Mesothelial cell of epicardium (in vitro differentiated cells): Measurements from ENCODE around the gene CDH4. TPM values are rescaled to one million over a fixed set of nuclear protein-coding genes. Genes with fewer than 3 reads are reported as not detected.

ENCODE experiments used
- DNase-seq, 2 experiments: peaks; one replicate each; pipeline ENCODE4 v3.0.0; 2021; ENCODE audit warnings: low spot score in 2 of 2; ENCODE audit not compliant: unreplicated experiment in 2 of 2
- H3K27ac Mint-ChIP-seq: 2 replicates; pipeline ENCODE4 v1.8.0; 2021; ENCODE audit warnings: mixed read lengths
- H3K27me3 Mint-ChIP-seq: 2 replicates; pipeline ENCODE4 v1.8.0; 2021; ENCODE audit warnings: low read depth, mixed read lengths
- H3K36me3 Mint-ChIP-seq: 2 replicates; pipeline ENCODE4 v1.8.0; 2021; ENCODE audit warnings: mixed read lengths
- H3K4me1 Mint-ChIP-seq: 2 replicates; pipeline ENCODE4 v1.8.0; 2021; ENCODE audit warnings: mixed read lengths
- H3K4me3 Mint-ChIP-seq: 2 replicates; pipeline ENCODE4 v1.8.0; 2021; ENCODE audit warnings: mild to moderate bottlenecking, moderate library complexity, mixed read lengths
- H3K9me3 Mint-ChIP-seq: 2 replicates; pipeline ENCODE4 v1.8.0; 2021; ENCODE audit warnings: mixed read lengths
- CTCF ChIP-seq: fragments of 200-600 bp; sonication (generic); IDR thresholded peaks from one replicate; pipeline ENCODE4 v1.5.0; 2021; ENCODE audit warnings: antibody characterized with exemption; ENCODE audit not compliant: unreplicated experiment
- total RNA-seq: library from RNA; stranded (reverse); gene quantifications from 3 replicates; pipeline ENCODE4 v1.2.1, GENCODE V29; 2021

Gene CDH4
- total RNA-seq, 1 donor from 2014 or later, result 1.1 TPM

GRCh38 chr20:61514396-61514795, 262.3 kb downstream of the CDH4 start:
- Mint-ChIP-seq H3K4me1 (peaks cover 8% of the 10 kb centered on the region), H3K36me3 (no peaks in the 10 kb centered on the region), H3K27ac (no peak overlapping the region), H3K9me3 (no peaks in the 10 kb centered on the region), H3K27me3 (peaks cover 3% of the 10 kb centered on the region), H3K4me3 (no peak overlapping the region)
- DNase-seq, result no peak
- no peak for TF ChIP-seq CTCF

- H3K27me3 Mint-ChIP-seq, result peaks cover 3% of the 10 kb centered on the region
- H3K4me1 Mint-ChIP-seq, result peaks cover 8% of the 10 kb centered on the region
- no peaks in the 10 kb centered on the region for H3K36me3 Mint-ChIP-seq
- H3K27ac Mint-ChIP-seq, result no peak overlapping the region
- no peak overlapping the region for H3K4me3 Mint-ChIP-seq
- DNase-seq, result no peak
- no peak for TF ChIP-seq CTCF
- no peaks in the 10 kb centered on the region for H3K9me3 Mint-ChIP-seq
Observed at GRCh38 chr20:61514805-61515505, 262.9 kb downstream of the CDH4 start.

DNA sequence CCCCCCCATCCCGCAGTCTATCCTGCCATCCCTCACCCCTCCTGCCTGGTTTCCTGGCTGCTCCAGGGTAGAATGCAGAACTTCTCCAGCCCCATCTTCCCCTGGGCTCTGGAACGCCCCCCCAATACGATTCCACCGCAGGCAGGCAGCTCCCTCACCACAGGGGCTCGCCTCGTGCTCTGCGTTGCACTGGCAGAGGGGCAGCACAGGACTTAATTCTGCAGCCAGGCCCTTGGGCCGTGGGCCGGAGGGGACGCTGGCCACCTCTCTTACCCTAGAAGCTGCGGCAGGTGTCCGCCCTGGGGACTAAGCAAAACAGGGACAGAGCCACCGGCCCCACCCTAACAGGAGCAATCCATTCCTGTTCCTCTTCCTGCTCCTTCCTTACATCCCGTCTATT, 263.9 kb downstream of the CDH4 start:
- Mint-ChIP-seq H3K36me3 (no peaks in the 10 kb centered on the region), H3K4me3 (no peak overlapping the region), H3K9me3 (no peaks in the 10 kb centered on the region), H3K27me3 (peaks cover 2% of the 10 kb centered on the region), H3K4me1 (peaks cover 8% of the 10 kb centered on the region), H3K27ac (no peak overlapping the region)
- TF ChIP-seq CTCF, result no peak
- no peak for DNase-seq

- Mint-ChIP-seq H3K27me3 (peaks cover 2% of the 10 kb centered on the region), H3K9me3 (no peaks in the 10 kb centered on the region), H3K36me3 (no peaks in the 10 kb centered on the region), H3K27ac (no peak overlapping the region), H3K4me1 (peaks cover 8% of the 10 kb centered on the region), H3K4me3 (no peak overlapping the region)
- DNase-seq, result no peak
- TF ChIP-seq CTCF, result no peak
Observed at GRCh38 chr20:61516346-61517208, 264.5 kb downstream of the CDH4 start.

GRCh38 chr20:61517419-61517818, 265.4 kb downstream of the CDH4 start:
- TF ChIP-seq CTCF, result no peak
- Mint-ChIP-seq H3K27ac (no peak overlapping the region), H3K4me3 (no peak overlapping the region), H3K36me3 (no peaks in the 10 kb centered on the region), H3K27me3 (peaks cover 4% of the 10 kb centered on the region), H3K9me3 (no peaks in the 10 kb centered on the region), H3K4me1 (peaks cover 8% of the 10 kb centered on the region)
- DNase-seq, result no peak
